WTC11 (cell line): ENCODE data around the gene PRKCB. TPM values are rescaled to one million over a fixed set of nuclear protein-coding genes. Genes with fewer than 3 reads are reported as not detected.

Source experiments
- ATAC-seq: fragments of 200-7000 bp; cut with Tn5 transposase; 2 replicates; pipeline ENCODE4 v1.10.0; 2021; ENCODE audit warnings: mild to moderate bottlenecking, moderate library complexity
- CTCF ChIA-PET: fragments of 300-600 bp; sonication (Branson Sonifier 250); formaldehyde crosslinking; loops from one replicate; lab custom pipeline; 2021; ENCODE audit warnings: antibody characterized with exemption; lab: Charles Lee
- POLR2A ChIA-PET: fragments of 350-600 bp; sonication (Branson Sonifier 250); formaldehyde crosslinking; loops from one replicate; lab custom pipeline; 2021; ENCODE audit warnings: antibody characterized with exemption; lab: Charles Lee
- DNase-seq: peaks from one replicate; pipeline ENCODE4 v3.0.0; 2021; ENCODE audit warnings: low spot score
- H3K27ac Mint-ChIP-seq: 2 replicates; pipeline ENCODE4 v1.8.0; 2021; ENCODE audit warnings: mixed read lengths
- H3K27me3 Mint-ChIP-seq: 2 replicates; pipeline ENCODE4 v1.8.0; 2021; ENCODE audit warnings: low read depth, mild to moderate bottlenecking, moderate library complexity, mixed read lengths
- H3K36me3 Mint-ChIP-seq: 2 replicates; pipeline ENCODE4 v1.8.0; 2021; ENCODE audit warnings: mixed read lengths
- H3K4me1 Mint-ChIP-seq: 2 replicates; pipeline ENCODE4 v1.8.0; 2022; ENCODE audit warnings: mixed read lengths
- H3K4me3 Mint-ChIP-seq: 2 replicates; pipeline ENCODE4 v1.8.0; 2021; ENCODE audit warnings: mild to moderate bottlenecking, moderate library complexity, mixed read lengths
- H3K9me3 Mint-ChIP-seq: 2 replicates; pipeline ENCODE4 v1.8.0; 2021; ENCODE audit warnings: mixed read lengths
- ELF4 ChIP-seq: sonication (generic); formaldehyde crosslinking; IDR thresholded peaks from 2 replicates; pipeline ENCODE4 v1.8.1; 2022; ENCODE audit warnings: low read depth, mild to moderate bottlenecking, moderate library complexity, missing genetic modification reagents
- ESRRA ChIP-seq: sonication (generic); formaldehyde crosslinking; IDR thresholded peaks from 2 replicates; pipeline ENCODE4 v1.8.1; 2022; ENCODE audit warnings: mild to moderate bottlenecking, missing genetic modification reagents, borderline replicate concordance
- GABPB1 ChIP-seq: sonication (generic); formaldehyde crosslinking; IDR thresholded peaks from 2 replicates; pipeline ENCODE4 v1.8.1; 2023; ENCODE audit warnings: mild to moderate bottlenecking, missing genetic modification reagents
- GRHL2 ChIP-seq: fragments of 250-450 bp; sonication (Bioruptor Pico); IDR thresholded peaks from 2 replicates; pipeline ENCODE4 v1.8.0; 2022; ENCODE audit warnings: mild to moderate bottlenecking, moderate library complexity; ENCODE audit not compliant: insufficient replicate concordance, severe bottlenecking
- MYBL2 ChIP-seq: sonication (generic); formaldehyde crosslinking; IDR thresholded peaks from 2 replicates; pipeline ENCODE4 v1.8.1; 2023; ENCODE audit warnings: mild to moderate bottlenecking, moderate library complexity, missing genetic modification reagents
- PRRX2 ChIP-seq: fragments of 250-450 bp; sonication (Bioruptor Pico); IDR thresholded peaks from 2 replicates; pipeline ENCODE4 v1.8.0; 2021; ENCODE audit warnings: mild to moderate bottlenecking
- SOX15 ChIP-seq: fragments of 250-450 bp; sonication (Bioruptor Pico); IDR thresholded peaks from 2 replicates; pipeline ENCODE4 v1.9.0; 2021; ENCODE audit warnings: mild to moderate bottlenecking
- ZBTB21 ChIP-seq: sonication (generic); formaldehyde crosslinking; IDR thresholded peaks from 2 replicates; pipeline ENCODE4 v1.8.1; 2023; ENCODE audit warnings: mild to moderate bottlenecking, missing genetic modification reagents, borderline replicate concordance
- ZNF219 ChIP-seq: sonication (generic); formaldehyde crosslinking; IDR thresholded peaks from 2 replicates; pipeline ENCODE4 v1.8.0; 2023; ENCODE audit warnings: missing genetic modification reagents, mild to moderate bottlenecking, borderline replicate concordance
- total RNA-seq: library from RNA; stranded (reverse); gene quantifications from 3 replicates; pipeline ENCODE4 v1.2.3, GENCODE V29; 2021
- TF ChIP-seq, protein P1 (sequence below): sonication (generic); formaldehyde crosslinking; IDR thresholded peaks from 2 replicates; pipeline ENCODE4 v1.8.1; 2023; ENCODE audit warnings: mild to moderate bottlenecking, missing genetic modification reagents
- TF ChIP-seq, protein P2 (sequence below): fragments of 200-600 bp; IDR thresholded peaks from 2 replicates; pipeline ENCODE4 v1.8.0; 2022; ENCODE audit warnings: antibody characterized with exemption
- TF ChIP-seq, protein P3 (sequence below): sonication (generic); formaldehyde crosslinking; IDR thresholded peaks from 2 replicates; pipeline ENCODE4 v1.8.0; 2022; ENCODE audit warnings: mild to moderate bottlenecking, missing genetic modification reagents
- TF ChIP-seq, protein P4 (sequence below): sonication (generic); formaldehyde crosslinking; IDR thresholded peaks from 2 replicates; pipeline ENCODE4 v1.8.1; 2023; ENCODE audit warnings: mild to moderate bottlenecking, moderate library complexity, missing genetic modification reagents
- TF ChIP-seq, protein P5 (sequence below): sonication (generic); formaldehyde crosslinking; IDR thresholded peaks from 2 replicates; pipeline ENCODE4 v1.8.1; 2022; ENCODE audit warnings: missing genetic modification reagents, borderline replicate concordance
- TF ChIP-seq, protein P6 (sequence below): sonication (generic); formaldehyde crosslinking; IDR thresholded peaks from 2 replicates; pipeline ENCODE4 v1.8.0; 2023; ENCODE audit warnings: missing genetic modification reagents
- TF ChIP-seq, protein P7 (sequence below): fragments of 250-450 bp; sonication (Bioruptor Pico); IDR thresholded peaks from 2 replicates; pipeline ENCODE4 v1.9.0; 2021; ENCODE audit warnings: mild to moderate bottlenecking, borderline replicate concordance

PRKCB gene
- total RNA-seq, 1 experiment from 2014 or later = 6.9 TPM

DNA sequence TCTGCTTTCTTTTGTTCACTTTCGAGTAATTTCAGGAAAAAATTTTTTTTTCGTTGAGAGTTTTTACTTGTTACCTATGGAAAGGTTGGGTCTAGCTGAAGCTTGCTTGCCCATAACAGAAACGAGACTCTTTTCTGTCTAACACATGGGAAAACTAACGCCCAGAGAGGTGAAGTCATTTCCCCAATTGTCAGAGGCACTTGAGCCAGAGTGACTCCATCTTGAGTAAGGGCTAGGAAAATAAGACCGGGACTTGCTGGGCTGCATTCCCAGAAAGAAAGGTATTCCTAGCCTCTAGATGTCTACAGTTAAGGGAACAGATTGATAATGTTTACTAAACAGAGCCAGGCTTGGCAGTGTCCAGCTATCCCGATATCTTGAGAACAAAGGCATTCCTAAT is 26.8 kb downstream of the PRKCB start:
- no peak for DNase-seq
- no peaks in the 10 kb centered on the region for H3K36me3 Mint-ChIP-seq
- no peak overlapping the region for H3K27ac Mint-ChIP-seq
- ChIA-PET CTCF (no interaction called here), POLR2A (no interaction called here)
- H3K27me3 Mint-ChIP-seq = peaks cover 97% of the 10 kb centered on the region
- H3K4me3 Mint-ChIP-seq = no peak overlapping the region
- no peak for ATAC-seq
- TF ChIP-seq, protein P1, sequence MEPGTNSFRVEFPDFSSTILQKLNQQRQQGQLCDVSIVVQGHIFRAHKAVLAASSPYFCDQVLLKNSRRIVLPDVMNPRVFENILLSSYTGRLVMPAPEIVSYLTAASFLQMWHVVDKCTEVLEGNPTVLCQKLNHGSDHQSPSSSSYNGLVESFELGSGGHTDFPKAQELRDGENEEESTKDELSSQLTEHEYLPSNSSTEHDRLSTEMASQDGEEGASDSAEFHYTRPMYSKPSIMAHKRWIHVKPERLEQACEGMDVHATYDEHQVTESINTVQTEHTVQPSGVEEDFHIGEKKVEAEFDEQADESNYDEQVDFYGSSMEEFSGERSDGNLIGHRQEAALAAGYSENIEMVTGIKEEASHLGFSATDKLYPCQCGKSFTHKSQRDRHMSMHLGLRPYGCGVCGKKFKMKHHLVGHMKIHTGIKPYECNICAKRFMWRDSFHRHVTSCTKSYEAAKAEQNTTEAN (CRISPR knock-in tag) = no peak
- no peak for TF ChIP-seq GABPB1 (CRISPR knock-in tag)
- no peak for TF ChIP-seq ZBTB21 (CRISPR knock-in tag)
- TF ChIP-seq, protein P2, sequence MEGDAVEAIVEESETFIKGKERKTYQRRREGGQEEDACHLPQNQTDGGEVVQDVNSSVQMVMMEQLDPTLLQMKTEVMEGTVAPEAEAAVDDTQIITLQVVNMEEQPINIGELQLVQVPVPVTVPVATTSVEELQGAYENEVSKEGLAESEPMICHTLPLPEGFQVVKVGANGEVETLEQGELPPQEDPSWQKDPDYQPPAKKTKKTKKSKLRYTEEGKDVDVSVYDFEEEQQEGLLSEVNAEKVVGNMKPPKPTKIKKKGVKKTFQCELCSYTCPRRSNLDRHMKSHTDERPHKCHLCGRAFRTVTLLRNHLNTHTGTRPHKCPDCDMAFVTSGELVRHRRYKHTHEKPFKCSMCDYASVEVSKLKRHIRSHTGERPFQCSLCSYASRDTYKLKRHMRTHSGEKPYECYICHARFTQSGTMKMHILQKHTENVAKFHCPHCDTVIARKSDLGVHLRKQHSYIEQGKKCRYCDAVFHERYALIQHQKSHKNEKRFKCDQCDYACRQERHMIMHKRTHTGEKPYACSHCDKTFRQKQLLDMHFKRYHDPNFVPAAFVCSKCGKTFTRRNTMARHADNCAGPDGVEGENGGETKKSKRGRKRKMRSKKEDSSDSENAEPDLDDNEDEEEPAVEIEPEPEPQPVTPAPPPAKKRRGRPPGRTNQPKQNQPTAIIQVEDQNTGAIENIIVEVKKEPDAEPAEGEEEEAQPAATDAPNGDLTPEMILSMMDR = no peak
- TF ChIP-seq, protein P3, sequence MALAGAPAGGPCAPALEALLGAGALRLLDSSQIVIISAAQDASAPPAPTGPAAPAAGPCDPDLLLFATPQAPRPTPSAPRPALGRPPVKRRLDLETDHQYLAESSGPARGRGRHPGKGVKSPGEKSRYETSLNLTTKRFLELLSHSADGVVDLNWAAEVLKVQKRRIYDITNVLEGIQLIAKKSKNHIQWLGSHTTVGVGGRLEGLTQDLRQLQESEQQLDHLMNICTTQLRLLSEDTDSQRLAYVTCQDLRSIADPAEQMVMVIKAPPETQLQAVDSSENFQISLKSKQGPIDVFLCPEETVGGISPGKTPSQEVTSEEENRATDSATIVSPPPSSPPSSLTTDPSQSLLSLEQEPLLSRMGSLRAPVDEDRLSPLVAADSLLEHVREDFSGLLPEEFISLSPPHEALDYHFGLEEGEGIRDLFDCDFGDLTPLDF = no peak
- TF ChIP-seq ZNF219 (CRISPR knock-in tag) = no peak
- no peak for TF ChIP-seq ELF4 (CRISPR knock-in tag)
- H3K9me3 Mint-ChIP-seq = no peaks in the 10 kb centered on the region
- peaks cover 10% of the 10 kb centered on the region for H3K4me1 Mint-ChIP-seq

DNA sequence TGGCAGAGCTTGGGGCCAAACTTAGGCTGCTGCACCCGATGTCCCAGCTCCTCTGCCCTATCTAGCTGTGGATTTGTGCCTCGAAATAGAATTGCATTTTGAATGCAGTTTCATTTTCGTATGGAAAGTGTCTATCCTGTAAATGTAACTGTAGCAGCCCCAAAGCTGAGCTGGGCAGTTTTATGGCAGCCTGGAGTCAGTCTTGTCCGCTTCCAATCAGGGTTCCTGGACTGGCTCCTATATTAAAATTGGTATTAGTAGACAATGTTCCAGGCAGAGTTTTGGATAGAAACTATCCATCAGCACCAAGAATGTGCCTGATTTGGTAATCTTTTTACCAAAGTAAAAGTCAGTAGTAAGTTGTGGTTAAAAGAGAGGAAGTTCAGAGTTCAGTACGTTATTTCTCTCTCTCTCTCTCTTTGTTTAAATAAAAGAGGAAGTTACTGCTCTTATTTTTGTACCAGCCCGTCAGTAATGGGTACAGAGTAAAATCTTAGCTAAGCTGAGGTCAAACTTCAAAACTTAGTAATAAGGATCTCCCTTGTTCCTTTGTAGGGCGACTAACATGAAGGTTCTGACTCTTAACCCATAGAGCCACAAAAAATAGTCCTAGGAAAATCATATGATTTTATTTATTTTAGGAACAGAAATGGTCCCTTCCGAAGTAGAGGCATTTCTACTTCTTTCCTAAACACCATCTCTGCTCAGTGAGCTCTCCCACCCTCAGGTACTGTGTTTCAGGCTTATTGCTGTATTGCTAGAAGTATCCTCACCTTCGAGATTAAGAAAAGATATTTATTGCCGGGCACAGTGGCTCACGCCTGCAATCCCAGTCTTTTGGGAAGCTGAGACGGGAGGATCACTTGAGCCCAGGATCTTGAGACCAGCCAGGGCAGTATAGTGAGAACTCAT is 28.0 kb downstream of the PRKCB start:
- Mint-ChIP-seq H3K4me3 (no peak overlapping the region), H3K9me3 (no peaks in the 10 kb centered on the region), H3K4me1 (peaks cover 13% of the 10 kb centered on the region), H3K36me3 (no peaks in the 10 kb centered on the region), H3K27ac (no peak overlapping the region), H3K27me3 (peaks cover 97% of the 10 kb centered on the region)
- DNase-seq (no peak), ATAC-seq (no peak)
- CTCF ChIA-PET = interaction anchor here (1.7 kb wide), 1 partner anchor 146 kb away, joined by 8 read pairs; no protein-coding TSS in a partner anchor
- POLR2A ChIA-PET = no interaction called here
- no peak for TF ChIP-seq GRHL2 (CRISPR knock-in tag)
- no peak for TF ChIP-seq MYBL2
- TF ChIP-seq, protein P3 = no peak
- TF ChIP-seq, protein P4, sequence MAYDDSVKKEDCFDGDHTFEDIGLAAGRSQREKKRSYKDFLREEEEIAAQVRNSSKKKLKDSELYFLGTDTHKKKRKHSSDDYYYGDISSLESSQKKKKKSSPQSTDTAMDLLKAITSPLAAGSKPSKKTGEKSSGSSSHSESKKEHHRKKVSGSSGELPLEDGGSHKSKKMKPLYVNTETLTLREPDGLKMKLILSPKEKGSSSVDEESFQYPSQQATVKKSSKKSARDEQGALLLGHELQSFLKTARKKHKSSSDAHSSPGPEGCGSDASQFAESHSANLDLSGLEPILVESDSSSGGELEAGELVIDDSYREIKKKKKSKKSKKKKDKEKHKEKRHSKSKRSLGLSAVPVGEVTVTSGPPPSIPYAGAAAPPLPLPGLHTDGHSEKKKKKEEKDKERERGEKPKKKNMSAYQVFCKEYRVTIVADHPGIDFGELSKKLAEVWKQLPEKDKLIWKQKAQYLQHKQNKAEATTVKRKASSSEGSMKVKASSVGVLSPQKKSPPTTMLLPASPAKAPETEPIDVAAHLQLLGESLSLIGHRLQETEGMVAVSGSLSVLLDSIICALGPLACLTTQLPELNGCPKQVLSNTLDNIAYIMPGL (CRISPR knock-in tag) = no peak
- TF ChIP-seq SOX15 (CRISPR knock-in tag) = no peak
- TF ChIP-seq, protein P5, sequence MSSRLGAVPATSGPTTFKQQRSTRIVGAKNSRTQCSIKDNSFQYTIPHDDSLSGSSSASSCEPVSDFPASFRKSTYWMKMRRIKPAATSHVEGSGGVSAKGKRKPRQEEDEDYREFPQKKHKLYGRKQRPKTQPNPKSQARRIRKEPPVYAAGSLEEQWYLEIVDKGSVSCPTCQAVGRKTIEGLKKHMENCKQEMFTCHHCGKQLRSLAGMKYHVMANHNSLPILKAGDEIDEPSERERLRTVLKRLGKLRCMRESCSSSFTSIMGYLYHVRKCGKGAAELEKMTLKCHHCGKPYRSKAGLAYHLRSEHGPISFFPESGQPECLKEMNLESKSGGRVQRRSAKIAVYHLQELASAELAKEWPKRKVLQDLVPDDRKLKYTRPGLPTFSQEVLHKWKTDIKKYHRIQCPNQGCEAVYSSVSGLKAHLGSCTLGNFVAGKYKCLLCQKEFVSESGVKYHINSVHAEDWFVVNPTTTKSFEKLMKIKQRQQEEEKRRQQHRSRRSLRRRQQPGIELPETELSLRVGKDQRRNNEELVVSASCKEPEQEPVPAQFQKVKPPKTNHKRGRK (CRISPR knock-in tag) = no peak
- TF ChIP-seq, protein P6, sequence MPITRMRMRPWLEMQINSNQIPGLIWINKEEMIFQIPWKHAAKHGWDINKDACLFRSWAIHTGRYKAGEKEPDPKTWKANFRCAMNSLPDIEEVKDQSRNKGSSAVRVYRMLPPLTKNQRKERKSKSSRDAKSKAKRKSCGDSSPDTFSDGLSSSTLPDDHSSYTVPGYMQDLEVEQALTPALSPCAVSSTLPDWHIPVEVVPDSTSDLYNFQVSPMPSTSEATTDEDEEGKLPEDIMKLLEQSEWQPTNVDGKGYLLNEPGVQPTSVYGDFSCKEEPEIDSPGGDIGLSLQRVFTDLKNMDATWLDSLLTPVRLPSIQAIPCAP = no peak
- TF ChIP-seq PRRX2 (CRISPR knock-in tag) = no peak
- no peak for TF ChIP-seq ESRRA (CRISPR knock-in tag)
- TF ChIP-seq, protein P7, sequence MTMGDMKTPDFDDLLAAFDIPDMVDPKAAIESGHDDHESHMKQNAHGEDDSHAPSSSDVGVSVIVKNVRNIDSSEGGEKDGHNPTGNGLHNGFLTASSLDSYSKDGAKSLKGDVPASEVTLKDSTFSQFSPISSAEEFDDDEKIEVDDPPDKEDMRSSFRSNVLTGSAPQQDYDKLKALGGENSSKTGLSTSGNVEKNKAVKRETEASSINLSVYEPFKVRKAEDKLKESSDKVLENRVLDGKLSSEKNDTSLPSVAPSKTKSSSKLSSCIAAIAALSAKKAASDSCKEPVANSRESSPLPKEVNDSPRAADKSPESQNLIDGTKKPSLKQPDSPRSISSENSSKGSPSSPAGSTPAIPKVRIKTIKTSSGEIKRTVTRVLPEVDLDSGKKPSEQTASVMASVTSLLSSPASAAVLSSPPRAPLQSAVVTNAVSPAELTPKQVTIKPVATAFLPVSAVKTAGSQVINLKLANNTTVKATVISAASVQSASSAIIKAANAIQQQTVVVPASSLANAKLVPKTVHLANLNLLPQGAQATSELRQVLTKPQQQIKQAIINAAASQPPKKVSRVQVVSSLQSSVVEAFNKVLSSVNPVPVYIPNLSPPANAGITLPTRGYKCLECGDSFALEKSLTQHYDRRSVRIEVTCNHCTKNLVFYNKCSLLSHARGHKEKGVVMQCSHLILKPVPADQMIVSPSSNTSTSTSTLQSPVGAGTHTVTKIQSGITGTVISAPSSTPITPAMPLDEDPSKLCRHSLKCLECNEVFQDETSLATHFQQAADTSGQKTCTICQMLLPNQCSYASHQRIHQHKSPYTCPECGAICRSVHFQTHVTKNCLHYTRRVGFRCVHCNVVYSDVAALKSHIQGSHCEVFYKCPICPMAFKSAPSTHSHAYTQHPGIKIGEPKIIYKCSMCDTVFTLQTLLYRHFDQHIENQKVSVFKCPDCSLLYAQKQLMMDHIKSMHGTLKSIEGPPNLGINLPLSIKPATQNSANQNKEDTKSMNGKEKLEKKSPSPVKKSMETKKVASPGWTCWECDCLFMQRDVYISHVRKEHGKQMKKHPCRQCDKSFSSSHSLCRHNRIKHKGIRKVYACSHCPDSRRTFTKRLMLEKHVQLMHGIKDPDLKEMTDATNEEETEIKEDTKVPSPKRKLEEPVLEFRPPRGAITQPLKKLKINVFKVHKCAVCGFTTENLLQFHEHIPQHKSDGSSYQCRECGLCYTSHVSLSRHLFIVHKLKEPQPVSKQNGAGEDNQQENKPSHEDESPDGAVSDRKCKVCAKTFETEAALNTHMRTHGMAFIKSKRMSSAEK (CRISPR knock-in tag) = no peak
- no peak for TF ChIP-seq ELF4 (CRISPR knock-in tag)
